Cerebellar nuclear complex (tissue), 1 donor: ENCODE data around the gene LRRTM3.

Experiments used
- DNase-seq, 2 experiments: peaks; one replicate each; lab custom pipeline; 2025; lab: John Stamatoyannopoulos, UW

LRRTM3 gene

GRCh38 chr10:67022099-67022498 is 96.3 kb downstream of the LRRTM3 start:
- DNase-seq, result no peak

- no peak for DNase-seq
Observed at GRCh38 chr10:67033878-67034277, 108.0 kb downstream of the LRRTM3 start.

- DNase-seq, result no peak
Observed at GRCh38 chr10:67036808-67037207, 111.0 kb downstream of the LRRTM3 start.

GRCh38 chr10:67043041-67043440 is 117.2 kb downstream of the LRRTM3 start:
- no peak for DNase-seq

- DNase-seq, result no peak
Observed at GRCh38 chr10:67045404-67045803, 119.6 kb downstream of the LRRTM3 start.

- no peak for DNase-seq
Observed at GRCh38 chr10:67046507-67046906, 120.7 kb downstream of the LRRTM3 start.

- DNase-seq, result no peak
Observed at GRCh38 chr10:67049988-67050387, 124.2 kb downstream of the LRRTM3 start.

- DNase-seq, result no peak
Observed at GRCh38 chr10:67050415-67050814, 124.6 kb downstream of the LRRTM3 start.

GRCh38 chr10:67072654-67073053 is 146.8 kb downstream of the LRRTM3 start:
- DNase-seq, result no peak

- no peak for DNase-seq
Observed at GRCh38 chr10:67075491-67075971, 149.7 kb downstream of the LRRTM3 start.

- no peak for DNase-seq
Observed at GRCh38 chr10:67076144-67076543, 150.3 kb downstream of the LRRTM3 start.

- DNase-seq, result no peak
Observed at GRCh38 chr10:67077376-67077775, 151.5 kb downstream of the LRRTM3 start.

GRCh38 chr10:67079126-67079525 is 153.3 kb downstream of the LRRTM3 start:
- no peak for DNase-seq

GRCh38 chr10:67086327-67087134 is 160.7 kb downstream of the LRRTM3 start:
- DNase-seq, result no peak

GRCh38 chr10:67087135-67087425 is 161.2 kb downstream of the LRRTM3 start:
- no peak for DNase-seq

- DNase-seq, result peak in 1 of 2 experiments; percentile 37
Observed at GRCh38 chr10:67088036-67088435, 162.2 kb downstream of the LRRTM3 start.

- no peak for DNase-seq
Observed at GRCh38 chr10:67095531-67095930, 169.7 kb downstream of the LRRTM3 start.

- no peak for DNase-seq
Observed at GRCh38 chr10:67098461-67098860, 172.6 kb downstream of the LRRTM3 start.

- DNase-seq, result no peak
Observed at GRCh38 chr10:67100951-67101350, 175.1 kb downstream of the LRRTM3 start.

- no peak for DNase-seq
Observed at GRCh38 chr10:67107670-67108069, 181.8 kb downstream of the LRRTM3 start.

- DNase-seq, result no peak
Observed at GRCh38 chr10:67110286-67110685, 184.4 kb downstream of the LRRTM3 start.

- no peak for DNase-seq
Observed at GRCh38 chr10:67112765-67113164, 186.9 kb downstream of the LRRTM3 start.

- DNase-seq, result no peak
Observed at GRCh38 chr10:67114945-67115344, 189.1 kb downstream of the LRRTM3 start.

- DNase-seq, result no peak
Observed at GRCh38 chr10:67115972-67116371, 190.1 kb downstream of the LRRTM3 start.
